CD14-positive monocyte (primary cell): ENCODE measurements around the gene RCN1. TPM values are rescaled to one million over a fixed set of nuclear protein-coding genes. Genes with fewer than 3 reads are reported as not detected.
A peak's percentile ranks its signal among the peaks of the same experiment; 100 is the strongest.

Experiments
- DNase-seq, 3 donors: peaks; one replicate each; pipeline ENCODE4 v3.0.0-alpha.2; 2011 to 2022
- H2AFZ ChIP-seq: 2 replicates; pipeline ENCODE4 v1.6.0; 2012; ENCODE audit warnings: mild to moderate bottlenecking, low read depth, low read length, inconsistent platforms; ENCODE audit not compliant: insufficient read depth, poor library complexity, severe bottlenecking
- H3K27ac ChIP-seq, 2 donors: 1 replicate in 1 of 2; 2 replicates in 1 of 2; pipeline ENCODE4 v1.5.1; 2012 to 2013; ENCODE audit warnings: low read length in 2 of 2, control low read depth in 1 of 2, inconsistent platforms in 1 of 2, low read depth in 1 of 2, mild to moderate bottlenecking in 1 of 2
- H3K27me3 ChIP-seq, 2 donors: one replicate each; pipeline versions ENCODE4 v1.6.0 to v1.6.1; 2011 to 2013; ENCODE audit warnings: low read length in 2 of 2; ENCODE audit not compliant: control insufficient read depth in 2 of 2, insufficient read depth in 2 of 2
- H3K36me3 ChIP-seq, 2 donors: replicated peaks in 1 of 2; 1 replicate in 1 of 2; 2 replicates in 1 of 2; pipeline versions ENCODE4 v1.5.1 to v1.6.1; 2012 to 2013; ENCODE audit warnings: low read length in 2 of 2, control low read depth in 1 of 2, inconsistent platforms in 1 of 2, mild to moderate bottlenecking in 1 of 2; ENCODE audit not compliant: insufficient read depth in 2 of 2, control insufficient read depth in 1 of 2
- H3K4me1 ChIP-seq, 2 donors: 1 replicate in 1 of 2; 2 replicates in 1 of 2; pipeline versions ENCODE4 v1.5.1 to v1.6.1; 2012 to 2013; ENCODE audit warnings: low read length in 2 of 2, control low read depth in 1 of 2, inconsistent platforms in 1 of 2, mild to moderate bottlenecking in 1 of 2, moderate library complexity in 1 of 2; ENCODE audit not compliant: insufficient read depth in 2 of 2, control insufficient read depth in 1 of 2
- H3K4me2 ChIP-seq: replicated peaks from 2 replicates; pipeline ENCODE3; 2012; ENCODE audit warnings: low read length, moderate library complexity, mild to moderate bottlenecking; ENCODE audit not compliant: poor library complexity, severe bottlenecking; ENCODE audit errors: extremely low read depth
- H3K4me3 ChIP-seq, 3 experiments: fragments of 200-600 bp in 1 of 3; sonication (generic) in 1 of 3; replicated peaks in 1 of 3; 1 replicate in 2 of 3; 2 replicates in 1 of 3; pipeline ENCODE4 v1.5.1; 2011 to 2013; ENCODE audit warnings: low read length in 3 of 3, mild to moderate bottlenecking in 3 of 3, control low read depth in 2 of 3, low read depth in 2 of 3, inconsistent platforms in 1 of 3, moderate library complexity in 1 of 3
- H3K79me2 ChIP-seq: 2 replicates; pipeline ENCODE4 v1.6.0; 2012; ENCODE audit warnings: mild to moderate bottlenecking, control low read depth, inconsistent platforms, low read length, moderate library complexity; ENCODE audit not compliant: insufficient read depth
- H3K9ac ChIP-seq: 2 replicates; pipeline ENCODE4 v1.6.0; 2017; ENCODE audit warnings: low read length, mild to moderate bottlenecking; ENCODE audit not compliant: insufficient read depth, poor library complexity, severe bottlenecking
- H3K9me3 ChIP-seq, 2 donors: replicated peaks in 1 of 2; 1 replicate in 1 of 2; 2 replicates in 1 of 2; pipeline versions ENCODE4 v1.5.1 to v1.6.1; 2012 to 2013; ENCODE audit warnings: low read length in 2 of 2, control low read depth in 1 of 2; ENCODE audit not compliant: control insufficient read depth in 1 of 2, insufficient read depth in 1 of 2
- H4K20me1 ChIP-seq: 2 replicates; pipeline ENCODE4 v1.6.0; 2012; ENCODE audit warnings: mild to moderate bottlenecking, low read length, control low read depth, moderate library complexity; ENCODE audit not compliant: insufficient read depth
- H3K27ac Mint-ChIP-seq, 7 donors: one replicate each; pipeline ENCODE4 v1.8.0; 2020; ENCODE audit warnings: mild to moderate bottlenecking in 7 of 7, mixed read lengths in 7 of 7, moderate library complexity in 6 of 7, inconsistent platforms in 2 of 7
- H3K27me3 Mint-ChIP-seq, 3 donors: one replicate each; pipeline ENCODE4 v1.8.0; 2021 to 2022; ENCODE audit warnings: low read depth in 3 of 3, mild to moderate bottlenecking in 3 of 3, mixed read lengths in 3 of 3, moderate library complexity in 3 of 3, inconsistent platforms in 1 of 3
- H3K36me3 Mint-ChIP-seq, 2 donors: one replicate each; pipeline ENCODE4 v1.8.0; 2020; ENCODE audit warnings: mixed read lengths in 2 of 2, inconsistent platforms in 1 of 2, mild to moderate bottlenecking in 1 of 2
- H3K4me1 Mint-ChIP-seq: one replicate; pipeline ENCODE4 v1.8.0; 2020; ENCODE audit warnings: mild to moderate bottlenecking, mixed read lengths
- H3K4me3 Mint-ChIP-seq, 2 donors: one replicate each; pipeline ENCODE4 v1.8.0; 2020; ENCODE audit warnings: mild to moderate bottlenecking in 2 of 2, mixed read lengths in 2 of 2, moderate library complexity in 1 of 2
- H3K9me3 Mint-ChIP-seq, 7 donors: one replicate each; pipeline ENCODE4 v1.8.0; 2020 to 2022; ENCODE audit warnings: mixed read lengths in 7 of 7, mild to moderate bottlenecking in 6 of 7, moderate library complexity in 6 of 7, inconsistent platforms in 2 of 7
- CTCF ChIP-seq: fragments of 200-600 bp; IDR thresholded peaks from one replicate; pipeline ENCODE4 v1.8.0; 2022; ENCODE audit warnings: antibody characterized with exemption, mild to moderate bottlenecking
- WGBS: methylation state at CpG from one replicate; pipeline ENCODE4 v1.1.5; 2013; ENCODE audit warnings: missing lambda C conversion rate; ENCODE audit not compliant: insufficient coverage; 5-methylcytosine and 5-hydroxymethylcytosine counted together
- intact Hi-C, 2 donors: fragments of 100-400 bp; cut with micrococcal nuclease; formaldehyde crosslinking; loops; one replicate each; pipeline versions ENCODE4 v1.15.0 to v1.15.1; 2023
- polyA plus RNA-seq, 3 donors: library from polyadenylated mRNA; depleted of rRNA in 1 of 3; unstranded in 2 of 3; stranded (reverse) in 1 of 3; fragments of 300-500 nt in 2 of 3; fragments of >200 nt in 1 of 3; fragmentation: Illumina TruSeq in 2 of 3; gene quantifications; 1 replicate in 2 of 3; 2 replicates in 1 of 3; pipeline ENCODE4 v1.2.3, GENCODE V29; 2012 to 2021

The RCN1 gene
- polyA plus RNA-seq, 3 donors = 7.3 to 22.0 (median 20.5) TPM

GRCh38 chr11:32053151-32053888, 37.6 kb upstream of the RCN1 start:
- Mint-ChIP-seq H3K27ac (peak overlapping the region in 1 of 7 donors; percentile 20), H3K4me1 (peaks cover 16% of the 10 kb centered on the region), H3K36me3 (no peaks in the 10 kb centered on the region), H3K27me3 (peaks cover 3 to 18% (median 8%) of the 10 kb centered on the region in 3 donors), H3K4me3 (no peak overlapping the region), H3K9me3 (no peaks in the 10 kb centered on the region)
- no peak overlapping the region for H3K27ac ChIP-seq
- no peaks in the 10 kb centered on the region for H3K9me3 ChIP-seq
- no peak overlapping the region for H3K4me2 ChIP-seq
- H3K4me3 ChIP-seq = no peak overlapping the region
- H3K36me3 ChIP-seq = no peaks in the 10 kb centered on the region
- DNase-seq = no peak
- TF ChIP-seq CTCF = no peak
- no peak overlapping the region for H2AFZ ChIP-seq
- no peak overlapping the region for H3K9ac ChIP-seq
- 100% methylated on average over 1 of the region's 7 CpGs for WGBS
- no peaks in the 10 kb centered on the region for H4K20me1 ChIP-seq
- H3K79me2 ChIP-seq = no peaks in the 10 kb centered on the region
- peaks cover 5 to 11% of the 10 kb centered on the region in 2 donors for H3K4me1 ChIP-seq
- no peaks in the 10 kb centered on the region for H3K27me3 ChIP-seq
- intact Hi-C loops = loop anchor here in 1 of 2 donors (2.0 kb wide), 1 partner anchor 121 kb away; no protein-coding TSS in a partner anchor

GRCh38 chr11:32055861-32056260, 35.0 kb upstream of the RCN1 start:
- Mint-ChIP-seq H3K4me1 (peaks cover 16% of the 10 kb centered on the region), H3K9me3 (no peaks in the 10 kb centered on the region), H3K27me3 (peaks cover 3 to 20% (median 8%) of the 10 kb centered on the region in 3 donors), H3K4me3 (no peak overlapping the region), H3K27ac (no peak overlapping the region), H3K36me3 (no peaks in the 10 kb centered on the region)
- no peak for TF ChIP-seq CTCF
- Histone ChIP-seq H3K4me1 (peaks cover 5 to 11% of the 10 kb centered on the region in 2 donors), H3K9ac (no peak overlapping the region), H3K36me3 (no peaks in the 10 kb centered on the region), H3K4me2 (no peak overlapping the region), H3K9me3 (no peaks in the 10 kb centered on the region), H4K20me1 (no peaks in the 10 kb centered on the region), H3K4me3 (no peak overlapping the region), H2AFZ (no peak overlapping the region), H3K79me2 (no peaks in the 10 kb centered on the region), H3K27me3 (no peaks in the 10 kb centered on the region), H3K27ac (no peak overlapping the region)
- DNase-seq = no peak
- 100% methylated on average over 1 of the region's 2 CpGs for WGBS
- intact Hi-C loops = no loop called here
